ENCODE data around the gene C20orf202.

The C20orf202 gene

DNA sequence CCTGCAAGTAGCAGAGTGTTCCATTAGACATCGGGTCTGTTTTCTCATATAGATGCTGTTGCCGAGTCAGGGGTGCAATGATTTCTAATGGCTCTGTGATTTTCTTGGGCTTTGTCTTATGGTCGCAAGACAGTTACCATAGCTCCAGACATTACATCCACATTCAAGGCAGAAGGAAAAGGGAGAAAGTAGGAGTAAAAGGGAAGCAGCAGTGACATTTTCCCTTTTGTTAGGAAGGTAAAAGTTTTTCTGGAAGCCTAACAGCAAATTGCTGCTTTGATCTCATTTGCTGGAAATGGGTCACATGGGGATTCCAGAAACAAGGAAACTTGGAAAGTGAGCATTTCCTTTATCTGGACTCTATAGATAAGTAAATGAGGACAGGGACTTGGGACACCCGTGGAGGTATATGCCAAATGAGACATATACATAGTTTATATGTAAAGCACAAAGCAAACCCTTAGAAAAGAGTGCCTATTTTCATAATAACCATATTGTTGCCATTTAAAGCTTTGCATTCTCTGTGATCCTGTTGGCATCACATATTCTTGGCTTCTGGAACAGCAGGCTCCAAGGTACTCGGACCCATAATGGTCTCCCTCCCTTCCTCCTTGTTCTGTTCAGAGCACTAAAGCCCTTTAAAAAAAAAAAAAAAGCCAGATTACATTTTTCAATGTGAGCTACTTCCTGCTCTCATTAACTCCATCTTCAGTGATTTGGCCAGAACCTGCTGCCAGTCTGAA lies at the start of gene C20orf202:
Gene C20orf202, plus strand, starts transcription at position 693 of the 743 bp plus-strand sequence. CDS start 132 bp downstream, outside the sequence.
- DNase-seq, result no peak

DNA sequence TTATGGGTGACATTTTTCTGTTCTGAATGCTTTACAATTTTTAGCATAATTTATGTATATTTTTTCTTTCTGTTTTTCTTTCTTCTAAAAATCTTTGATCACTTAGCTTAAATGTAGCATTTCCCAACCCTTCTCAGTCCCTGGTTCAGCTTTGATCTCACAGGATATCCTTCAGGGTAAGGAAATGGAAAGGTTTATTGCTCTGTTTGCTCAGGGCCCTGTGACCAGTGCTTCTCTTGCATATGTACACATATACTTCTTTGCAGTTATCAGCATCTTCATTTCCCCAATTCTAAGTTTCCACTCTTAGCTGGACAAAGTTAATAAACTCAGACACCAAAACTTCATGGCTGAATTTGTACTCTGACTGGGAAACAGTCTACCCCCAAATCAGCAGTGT lies 49.0 kb upstream of the C20orf202 start:
- DNase-seq, result no peak

DNA sequence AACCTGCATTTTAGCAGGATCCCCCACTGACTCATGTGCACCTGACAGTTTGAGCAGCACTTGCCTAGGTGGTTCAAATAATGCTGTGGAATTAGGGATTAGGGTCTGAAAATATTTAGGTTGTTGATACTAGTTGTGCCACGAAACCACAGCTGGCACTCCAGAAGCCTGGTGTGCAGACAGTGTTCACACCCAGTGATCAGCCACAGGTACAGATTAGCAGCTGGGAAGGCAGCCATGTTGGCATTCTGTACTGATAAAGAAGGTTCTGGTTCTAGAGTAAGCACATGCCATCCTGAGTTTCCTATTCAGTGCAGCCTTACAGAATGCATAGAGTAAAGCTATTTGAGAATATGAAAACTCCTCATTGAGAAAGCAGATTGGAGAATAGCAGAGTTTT lies 48.6 kb upstream of the C20orf202 start:
- DNase-seq, result no peak

DNA sequence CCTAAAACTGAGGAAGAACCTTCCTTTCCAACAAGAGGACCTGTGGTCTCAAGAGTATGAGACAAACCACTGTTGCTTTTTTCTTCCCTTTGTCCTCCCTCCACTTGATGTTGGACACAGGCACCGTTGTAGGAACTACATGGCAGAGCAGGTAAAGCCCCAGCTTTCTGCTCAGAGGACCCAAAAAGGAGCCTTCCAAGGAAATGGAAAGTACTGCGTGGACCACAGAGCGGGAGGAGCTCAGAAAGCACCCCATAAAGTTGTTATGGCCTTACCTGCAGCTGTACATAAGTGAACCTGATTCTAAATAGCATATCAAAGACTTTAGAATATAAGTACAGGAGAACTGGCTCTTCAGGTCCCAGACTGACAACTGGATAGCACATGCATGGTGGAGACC lies 47.9 kb upstream of the C20orf202 start:
- DNase-seq, result no peak

DNA sequence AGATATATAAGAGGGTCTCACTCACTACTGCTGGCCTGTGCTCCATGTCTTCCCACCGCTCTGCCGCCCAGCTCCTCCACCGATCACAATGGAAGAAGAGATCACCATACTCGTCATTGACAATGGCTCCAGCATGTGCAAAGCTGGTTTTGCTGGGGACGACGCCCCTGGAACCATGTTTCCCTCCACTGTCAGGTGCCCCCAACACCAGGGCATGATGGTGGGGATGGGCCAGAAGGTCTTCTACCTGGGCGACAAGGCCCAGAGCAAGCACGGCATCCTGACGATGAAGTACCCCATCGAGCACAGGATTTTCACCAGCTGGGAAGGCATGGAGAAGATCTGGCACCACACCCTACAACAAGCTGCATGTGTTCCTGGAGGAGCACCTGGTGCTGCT lies 42.8 kb upstream of the C20orf202 start:
- no peak for DNase-seq

DNA sequence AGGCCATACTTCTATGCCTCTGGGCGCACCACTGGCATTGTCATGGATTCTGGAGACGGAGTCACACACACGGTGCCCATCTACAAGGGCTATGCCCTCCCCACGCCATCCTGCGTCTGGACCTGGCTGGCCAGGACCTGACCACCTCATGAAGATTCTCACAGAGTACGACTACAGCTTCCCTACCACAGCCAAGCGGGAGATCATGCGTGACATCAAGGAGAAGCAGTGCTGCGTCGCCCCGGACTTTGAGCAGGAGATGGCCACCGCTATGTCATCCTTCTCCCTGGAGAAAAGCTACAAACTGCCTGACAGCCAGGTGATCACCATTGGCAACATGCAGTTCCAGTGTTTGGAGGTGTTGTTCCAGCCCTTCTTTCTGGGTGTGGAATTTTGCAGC lies 42.3 kb upstream of the C20orf202 start:
- DNase-seq, result no peak

DNA sequence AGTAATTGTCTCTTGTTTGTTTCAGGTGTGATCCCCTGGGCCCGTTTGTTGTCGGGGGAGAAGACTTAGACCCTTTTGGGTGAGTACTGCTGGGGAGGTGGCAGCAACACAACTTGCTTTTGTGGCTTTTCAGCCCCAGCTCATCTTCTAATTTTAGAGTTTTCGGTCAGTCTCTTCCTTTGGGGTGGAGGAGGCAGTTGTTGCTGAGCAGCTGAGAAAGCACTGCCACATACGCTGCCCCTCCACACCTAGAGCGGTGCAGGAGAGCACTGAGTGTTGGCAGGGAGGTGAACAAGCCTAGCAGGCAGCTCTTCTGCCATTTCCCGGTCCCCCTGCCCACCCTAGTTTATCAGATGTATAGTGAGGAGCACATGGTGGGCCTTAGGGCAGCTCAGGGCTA lies 40.1 kb upstream of the C20orf202 start:
- no peak for DNase-seq

DNA sequence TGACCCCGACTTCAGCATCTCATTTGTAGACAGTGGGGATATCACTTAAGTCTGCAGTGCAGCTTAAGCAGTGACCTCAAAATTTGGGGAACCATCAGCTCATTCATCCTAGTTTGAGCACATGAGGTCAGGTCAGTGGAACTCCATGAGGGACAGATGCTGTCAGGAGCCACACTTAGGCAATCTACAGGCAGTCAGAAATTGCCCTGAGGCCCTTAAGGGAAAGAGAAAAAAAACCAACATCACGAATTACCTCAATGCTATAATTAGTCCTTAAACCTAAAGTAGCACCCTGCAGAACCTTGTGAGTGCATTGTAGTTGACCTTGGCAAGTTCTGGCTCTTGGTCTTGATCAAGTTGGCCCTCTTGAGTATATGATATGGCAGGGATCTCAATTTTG lies 39.6 kb upstream of the C20orf202 start:
- DNase-seq, result no peak

DNA sequence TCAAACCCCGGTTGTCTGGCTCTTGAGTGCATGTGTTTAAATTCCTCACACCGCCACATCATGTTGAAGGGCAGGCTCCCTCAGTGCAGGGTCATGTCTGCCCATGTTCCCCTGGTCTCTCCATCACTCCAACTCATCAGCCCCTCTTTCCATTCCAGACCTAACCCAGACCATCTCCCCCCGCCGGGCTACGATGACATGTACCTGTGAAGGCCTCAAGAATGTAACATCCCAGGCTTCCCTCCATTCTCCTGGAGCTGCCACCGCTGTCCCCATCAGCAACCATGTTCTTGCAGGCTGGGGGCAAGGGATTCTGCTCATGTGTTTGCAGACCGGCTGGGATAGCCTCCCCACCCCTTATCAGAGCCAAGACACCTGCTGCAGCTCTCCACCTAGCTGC lies 38.4 kb upstream of the C20orf202 start:
- DNase-seq, result no peak

DNA sequence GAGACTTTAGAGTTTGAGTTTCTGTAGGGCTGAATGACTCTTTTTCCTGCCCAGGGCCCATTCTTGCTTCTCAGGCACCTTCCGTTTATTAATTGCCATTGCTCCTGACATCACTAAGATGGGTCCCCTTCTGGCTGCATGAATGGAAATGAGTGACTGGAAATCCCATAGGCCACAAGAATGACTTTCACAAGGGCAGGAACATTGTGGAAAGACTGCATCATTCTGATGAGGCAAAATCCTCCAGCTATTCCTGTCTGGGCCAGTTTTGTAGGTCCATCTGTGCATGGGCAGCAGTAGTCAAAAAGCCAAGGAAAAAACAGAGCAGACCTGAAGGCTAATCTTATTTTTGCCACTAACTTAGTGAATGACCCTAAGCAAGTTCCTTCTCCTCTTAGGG lies 37.7 kb upstream of the C20orf202 start:
- no peak for DNase-seq

DNA sequence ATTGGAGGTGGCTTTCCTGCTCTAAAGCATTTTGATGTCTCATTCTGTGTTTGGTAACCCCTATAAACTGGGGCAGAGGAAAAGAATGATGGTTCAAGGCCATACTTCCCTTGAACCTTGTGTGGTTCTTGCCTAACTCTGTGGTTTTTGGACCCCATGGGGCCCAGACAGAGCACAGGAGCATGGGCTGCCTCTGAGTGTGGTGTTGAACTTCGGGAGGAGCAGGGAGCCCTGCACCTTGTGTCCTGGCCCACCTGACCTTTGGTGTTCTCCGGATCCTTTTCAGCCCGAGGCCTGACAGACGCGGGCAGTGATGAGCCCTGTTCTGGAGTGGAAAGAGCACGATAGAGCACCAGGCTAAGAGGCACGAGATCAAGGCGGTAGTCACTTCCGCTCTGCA lies 37.3 kb upstream of the C20orf202 start:
- DNase-seq, result no peak

DNA sequence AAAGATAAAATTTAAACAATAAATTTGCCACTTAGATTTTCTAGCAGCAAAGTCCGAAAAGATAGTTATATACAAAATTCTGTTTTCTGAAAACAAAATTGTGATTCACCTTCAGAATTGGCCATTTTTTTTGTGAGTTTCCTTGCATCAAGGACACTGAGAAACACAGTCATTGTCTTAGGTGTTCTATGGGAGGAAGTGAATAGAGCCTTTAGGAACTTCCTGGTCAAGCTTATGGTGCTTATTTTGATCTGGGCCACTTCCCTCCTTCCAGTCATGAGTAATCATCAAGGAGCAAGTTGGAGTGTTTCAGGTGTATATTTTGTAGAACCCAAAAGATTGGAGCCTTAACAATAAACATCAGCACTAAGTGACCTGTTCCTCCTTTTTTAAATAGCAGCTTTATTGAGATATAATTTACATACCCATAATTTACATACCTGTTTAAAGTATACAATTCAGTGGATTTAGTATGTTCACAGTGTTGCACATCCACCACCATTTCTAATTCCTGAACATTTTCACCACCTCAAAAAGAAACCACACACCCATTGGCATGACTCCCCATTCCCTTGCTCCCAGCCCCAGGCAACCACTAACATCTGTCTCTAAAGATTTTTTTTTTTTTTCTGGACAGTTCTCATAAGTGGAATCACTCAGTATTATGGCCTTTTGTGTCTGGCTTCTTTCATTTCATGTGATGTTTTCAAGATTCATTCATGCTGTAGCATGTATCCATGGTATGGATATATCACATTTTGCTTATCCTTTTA lies 36.1 kb upstream of the C20orf202 start:
- no peak for DNase-seq

DNA sequence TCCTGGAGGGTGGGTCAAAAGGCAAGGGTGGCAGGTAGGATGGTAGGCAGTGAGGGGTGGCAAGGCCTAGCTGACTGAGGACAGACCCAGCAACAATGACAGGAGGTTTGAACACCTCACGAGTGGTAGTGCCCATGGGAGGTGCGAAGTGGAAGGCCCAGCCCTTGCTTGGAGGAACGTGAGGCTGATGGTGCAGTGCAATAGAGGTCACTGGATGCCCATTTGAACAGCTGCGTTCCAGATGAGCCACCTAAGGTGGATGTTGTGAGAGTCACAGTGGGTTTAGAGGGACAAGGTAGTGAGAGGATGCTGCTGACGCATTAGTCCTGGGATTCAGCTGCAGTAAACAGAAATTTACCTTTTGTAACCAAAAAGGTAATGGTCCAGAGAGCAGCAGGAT lies 34.0 kb upstream of the C20orf202 start:
- no peak for DNase-seq

DNA sequence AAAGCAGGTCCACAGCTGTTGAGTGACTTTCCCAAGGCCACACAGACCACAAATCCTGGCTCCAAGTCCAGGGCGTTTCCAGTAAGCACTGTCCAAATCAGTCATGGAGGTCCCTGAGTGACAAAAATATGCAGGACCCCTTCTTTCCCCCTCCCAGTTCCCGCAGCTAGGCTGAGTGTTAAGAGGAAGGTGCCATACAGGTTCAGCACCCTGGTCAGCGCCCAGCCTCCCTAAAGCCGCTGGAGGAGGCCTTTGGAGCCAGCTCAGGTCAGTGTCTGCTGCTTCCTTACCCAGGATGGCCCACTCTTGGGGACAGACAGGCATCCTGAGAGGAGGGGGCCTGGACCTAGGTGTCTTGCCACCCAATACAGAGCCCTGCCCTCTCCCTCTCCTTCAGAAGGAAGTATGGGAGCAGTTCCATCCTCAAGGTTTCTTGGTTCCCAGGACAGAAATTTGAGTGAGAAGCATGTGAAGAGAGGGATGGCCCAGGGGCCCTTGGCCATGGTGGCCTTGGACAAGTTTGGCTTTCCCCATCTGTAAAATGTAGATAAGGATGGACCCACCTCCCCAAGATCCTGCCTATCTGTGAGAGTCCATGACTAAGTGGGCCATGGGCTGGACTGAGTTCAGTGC lies 31.7 kb upstream of the C20orf202 start:
- DNase-seq, result peak; percentile 9

DNA sequence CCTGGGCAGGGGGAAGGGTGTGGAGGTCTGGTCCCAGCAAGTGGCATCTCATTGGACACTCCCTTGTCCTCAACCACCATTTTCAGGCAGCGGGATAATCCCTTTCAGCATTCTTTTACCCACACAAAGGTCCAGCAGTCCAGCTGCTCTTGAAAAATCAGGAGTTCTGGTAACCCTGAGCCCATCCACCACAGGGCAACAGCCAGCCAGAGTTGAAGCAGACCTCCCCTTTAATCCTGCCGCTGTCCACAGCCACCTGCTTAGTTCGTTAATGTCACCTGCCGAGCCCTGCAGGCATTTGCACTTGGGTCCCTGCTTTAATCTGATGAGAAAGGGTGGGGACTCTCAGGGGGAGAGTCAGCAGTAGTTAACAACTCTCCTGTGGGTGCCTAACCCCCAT lies 29.6 kb upstream of the C20orf202 start:
- DNase-seq, result no peak

DNA sequence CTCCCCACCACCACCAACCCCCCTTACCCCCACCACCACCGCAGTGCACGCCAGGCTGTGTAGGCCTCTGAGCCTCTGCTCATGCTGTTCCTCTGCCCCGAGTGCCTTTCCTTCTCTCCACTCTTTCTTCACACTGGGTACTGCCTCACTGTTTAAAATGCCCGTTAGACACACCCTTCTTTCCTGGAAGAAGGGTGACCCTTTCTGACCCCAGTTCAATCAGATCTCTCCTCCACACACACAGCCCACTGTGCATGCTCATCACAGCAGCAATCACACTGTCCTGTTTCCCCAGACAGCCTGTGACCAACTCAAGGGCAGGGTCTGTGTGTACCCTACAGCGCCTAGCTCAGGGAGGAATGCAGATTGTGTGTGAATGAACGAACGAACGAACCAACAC lies 28.5 kb upstream of the C20orf202 start:
- no peak for DNase-seq

DNA sequence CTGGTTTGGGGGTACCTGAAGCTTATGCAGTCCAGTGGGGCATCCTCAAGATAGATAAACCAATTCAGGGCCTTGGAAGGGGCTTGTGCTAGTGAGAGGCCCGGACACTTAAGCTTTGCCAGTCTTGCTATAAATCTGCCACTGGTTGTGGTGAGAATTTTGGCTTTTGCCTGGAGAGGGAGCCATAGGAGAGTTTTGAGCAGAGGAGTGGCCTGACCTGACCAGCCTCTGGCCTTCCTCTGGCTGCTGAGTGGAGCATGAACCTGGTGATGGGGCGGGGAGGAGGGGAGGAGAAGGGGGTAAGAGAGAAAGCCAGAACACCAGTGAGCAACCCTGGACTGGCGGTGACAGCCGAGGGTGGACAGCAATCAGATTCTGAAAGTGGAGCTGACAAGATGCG lies 25.6 kb upstream of the C20orf202 start:
- DNase-seq, result peak; percentile 16

DNA sequence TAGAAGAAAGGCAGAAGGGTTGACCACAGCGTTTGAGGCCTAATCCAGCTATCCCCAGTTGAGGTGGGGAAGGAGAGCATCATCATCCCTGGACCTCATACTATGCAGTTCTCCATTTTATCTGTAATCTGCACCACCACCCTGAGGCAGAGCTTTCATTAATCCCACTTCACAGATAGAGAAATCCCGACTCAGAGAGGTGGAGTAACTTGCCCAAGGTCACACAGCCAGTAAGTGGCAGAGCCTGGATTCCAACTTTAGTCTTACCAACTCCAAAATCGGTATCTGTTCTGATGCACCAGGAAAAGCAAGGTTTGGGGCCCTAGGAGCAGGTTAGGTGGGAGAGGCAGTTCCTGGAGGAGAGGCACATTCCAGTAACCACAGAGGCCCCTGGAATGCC lies 25.2 kb upstream of the C20orf202 start:
- no peak for DNase-seq

DNA sequence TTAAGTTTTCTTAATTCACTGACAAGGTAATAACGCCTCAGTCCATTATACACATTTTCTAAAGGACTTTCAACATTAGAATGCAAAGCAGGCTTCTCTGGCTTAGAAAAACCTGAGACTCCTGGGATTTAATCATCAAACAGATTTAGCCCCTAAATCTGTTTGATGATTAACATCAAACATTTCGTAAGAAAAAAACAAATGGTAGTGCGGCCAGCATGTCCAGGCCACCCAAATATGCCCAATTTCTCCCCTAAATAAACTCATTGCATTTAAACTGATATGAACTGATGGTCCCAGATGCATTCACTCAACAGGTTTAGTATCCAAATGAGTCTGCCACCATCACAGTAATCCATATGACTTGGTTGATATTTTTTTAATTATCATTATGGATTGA lies 24.6 kb upstream of the C20orf202 start:
- no peak for DNase-seq

DNA sequence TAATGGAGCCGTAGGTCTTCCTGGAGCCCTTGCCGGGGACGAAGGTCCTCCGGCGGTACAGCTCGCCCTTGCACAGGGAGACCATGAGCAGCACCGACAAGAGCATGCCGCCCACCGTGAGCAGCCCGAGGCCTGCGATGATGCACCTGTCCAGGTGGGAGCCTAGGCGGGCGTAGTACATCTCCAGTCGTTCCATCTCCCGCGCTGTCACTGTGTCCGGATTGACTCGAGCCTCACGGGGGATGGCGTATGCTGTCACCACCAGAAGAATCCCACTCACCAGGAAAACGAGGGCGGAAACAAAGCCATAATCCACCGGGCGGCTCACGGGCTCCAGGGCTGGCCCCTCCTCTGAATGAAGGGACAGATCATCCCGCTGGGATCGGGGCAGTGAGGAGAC lies 22.3 kb upstream of the C20orf202 start:
- no peak for DNase-seq

DNA sequence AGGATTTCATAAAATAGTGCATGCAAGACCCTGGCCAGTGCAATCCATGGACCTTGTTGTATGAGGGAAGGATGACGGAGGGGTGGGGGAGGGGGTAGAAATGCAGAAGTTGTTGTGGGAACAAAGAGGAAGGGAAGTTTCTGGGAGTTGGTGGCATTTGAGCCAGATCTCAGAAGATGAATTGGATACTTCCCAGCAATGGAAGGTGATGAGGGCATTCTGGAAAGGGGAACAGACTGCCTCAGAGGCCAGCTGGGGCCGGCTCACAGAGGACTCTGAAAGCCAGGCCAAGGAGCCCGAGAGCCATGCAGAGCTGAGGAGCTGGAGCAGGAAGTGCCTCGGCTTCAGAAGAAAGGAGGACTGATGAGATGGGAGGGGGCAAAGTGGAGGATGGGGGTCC lies 21.1 kb upstream of the C20orf202 start:
- DNase-seq, result peak; percentile 81

DNA sequence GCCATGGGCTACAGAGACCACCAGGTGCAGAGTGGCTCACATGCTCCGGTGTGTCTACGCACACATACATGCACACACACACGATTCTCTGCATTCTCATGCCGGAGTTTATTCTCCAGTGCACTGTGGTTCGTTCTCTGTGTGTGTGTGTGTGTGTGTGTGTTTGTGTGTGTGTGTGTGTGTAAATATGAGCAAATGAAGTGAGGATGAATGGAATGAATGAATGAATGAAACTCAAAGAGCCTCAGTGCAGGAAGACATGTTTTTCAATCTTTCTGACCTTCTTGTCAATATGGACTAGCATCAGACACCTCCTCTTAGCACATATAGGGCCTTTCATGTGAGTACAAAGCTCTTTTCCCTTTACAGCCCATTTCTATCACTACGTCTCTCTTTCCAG lies 20.1 kb upstream of the C20orf202 start:
- DNase-seq, result no peak

DNA sequence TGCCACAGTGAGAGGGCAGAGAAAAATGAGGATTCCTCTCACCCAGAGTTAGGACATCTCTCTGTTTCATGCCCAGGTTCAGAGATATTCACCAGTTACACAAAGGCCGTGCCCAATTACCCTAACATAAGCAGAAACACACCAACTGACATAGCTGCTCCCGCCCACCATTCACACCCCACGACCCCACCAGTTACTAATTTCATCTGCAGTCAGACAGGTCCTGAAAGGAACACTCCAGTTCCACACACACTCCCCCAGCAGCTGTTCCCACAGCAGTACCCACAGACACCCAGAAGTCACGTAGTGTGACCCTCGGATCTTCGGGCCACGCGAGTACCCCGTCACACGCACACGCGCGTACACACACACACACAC lies 19.0 kb upstream of the C20orf202 start:
- DNase-seq, result no peak

DNA sequence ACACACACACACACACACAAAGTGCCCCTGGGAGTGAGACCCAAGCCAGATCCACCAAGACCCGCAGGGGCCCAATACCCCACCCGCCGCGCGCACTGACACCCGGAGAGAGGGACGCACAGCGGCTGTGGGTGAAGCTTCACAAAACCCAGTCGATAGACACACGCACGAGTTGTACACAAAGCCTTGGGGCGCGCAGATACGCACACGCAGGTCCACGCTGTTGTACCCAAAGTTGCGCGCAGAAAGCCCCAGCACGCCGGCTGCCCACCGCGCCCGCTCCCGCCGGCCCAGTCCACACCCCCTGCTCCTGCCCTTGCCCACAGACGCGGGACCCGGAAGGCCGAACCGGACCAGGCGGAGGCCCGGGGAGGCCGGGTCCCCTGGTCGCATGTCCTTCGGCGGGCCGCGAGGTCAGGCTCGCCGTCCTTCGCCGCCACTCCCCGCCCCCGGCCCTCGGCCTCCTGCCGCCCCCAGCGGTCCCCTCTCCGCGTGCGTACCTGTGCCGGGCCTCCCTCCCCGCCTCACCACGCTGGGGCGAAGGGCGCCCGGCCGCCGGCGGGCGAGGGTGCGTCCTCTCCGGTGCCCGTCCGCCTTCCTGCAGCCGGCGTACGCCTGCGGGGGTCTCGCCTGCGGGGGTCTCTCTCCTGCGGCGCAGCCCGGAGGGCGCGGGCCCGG lies 18.5 kb upstream of the C20orf202 start, which contains the start of gene TMEM74B:
Gene TMEM74B, minus strand, starts transcription at position 344 of the 678 bp plus-strand sequence. CDS start 1,180 bp downstream, outside the sequence.
- peak; percentile 16 for DNase-seq
